ENCODE data around the gene USP34.

The USP34 gene

GRCh38 chr2:61138859-61139258, 332.0 kb downstream of the USP34 start:
- no peak for DNase-seq

All from NCI-H526 (cell line).